Endodermal cell (in vitro differentiated cells): ENCODE measurements around the gene ZNF384. TPM values are rescaled to one million over a fixed set of nuclear protein-coding genes. Genes with fewer than 3 reads are reported as not detected.

Source experiments
- DNase-seq: peaks from one replicate; pipeline ENCODE4 v3.0.0-alpha.2; 2017
- H3K27ac ChIP-seq: 2 replicates; pipeline ENCODE4 v1.5.1; 2013; ENCODE audit warnings: mild to moderate bottlenecking, low read depth, low read length, moderate library complexity
- H3K27me3 ChIP-seq: 2 replicates; pipeline ENCODE4 v1.6.1; 2013; ENCODE audit warnings: mild to moderate bottlenecking, low read length, moderate library complexity; ENCODE audit not compliant: insufficient read depth, control insufficient read depth, poor library complexity, severe bottlenecking
- H3K36me3 ChIP-seq: 2 replicates; pipeline ENCODE4 v1.7.0; 2013; ENCODE audit warnings: mild to moderate bottlenecking, low read length, moderate library complexity; ENCODE audit not compliant: control insufficient read depth, insufficient read depth
- H3K4me1 ChIP-seq: one replicate; pipeline ENCODE4 v1.7.0; 2013; ENCODE audit warnings: low read length; ENCODE audit not compliant: control insufficient read depth, insufficient read depth
- H3K4me3 ChIP-seq: 2 replicates; pipeline ENCODE4 v1.5.1; 2013; ENCODE audit warnings: mild to moderate bottlenecking, low read length, moderate library complexity
- H3K9ac ChIP-seq: 2 replicates; pipeline ENCODE4 v1.6.1; 2013; ENCODE audit warnings: mild to moderate bottlenecking, low read length, moderate library complexity; ENCODE audit not compliant: poor library complexity, severe bottlenecking; ENCODE audit errors: extremely low read depth
- H3K9me3 ChIP-seq: 2 replicates; pipeline ENCODE4 v1.6.1; 2013; ENCODE audit warnings: mild to moderate bottlenecking, low read length, moderate library complexity; ENCODE audit not compliant: control insufficient read depth
- H3K27ac Mint-ChIP-seq: 2 replicates; pipeline ENCODE4 v1.8.0; 2020; ENCODE audit warnings: mixed read lengths
- H3K27me3 Mint-ChIP-seq: 2 replicates; pipeline ENCODE4 v1.8.0; 2021; ENCODE audit warnings: mild to moderate bottlenecking, mixed read lengths; ENCODE audit not compliant: insufficient read depth
- H3K36me3 Mint-ChIP-seq: 2 replicates; pipeline ENCODE4 v1.8.0; 2020; ENCODE audit warnings: low read depth, mixed read lengths
- H3K4me1 Mint-ChIP-seq: 2 replicates; pipeline ENCODE4 v1.8.0; 2020; ENCODE audit warnings: mixed read lengths
- H3K4me3 Mint-ChIP-seq: 2 replicates; pipeline ENCODE4 v1.8.0; 2020; ENCODE audit warnings: mild to moderate bottlenecking, moderate library complexity, mixed read lengths
- H3K9me3 Mint-ChIP-seq: 2 replicates; pipeline ENCODE4 v1.8.0; 2020; ENCODE audit warnings: mild to moderate bottlenecking, mixed read lengths
- WGBS, 2 experiments: methylation state at CpG; one replicate each; pipeline versions ENCODE4 v1.1.5 to v1.1.7; 2013; ENCODE audit warnings: missing lambda C conversion rate in 2 of 2, mixed read lengths in 1 of 2; ENCODE audit not compliant: insufficient coverage in 1 of 2, insufficient read length in 1 of 2; 5-methylcytosine and 5-hydroxymethylcytosine counted together
- total RNA-seq, 2 donors: library from RNA; stranded (reverse); fragmentation: NEBNext Ultra II Directional in 1 of 2; extraction: Animal tissue kit (Norgen Biotek cat#: 25700) in 1 of 2; gene quantifications; 2 replicates in 1 of 2; 3 replicates in 1 of 2; pipeline ENCODE4 v1.2.1, GENCODE V29; 2021
- TF ChIP-seq, protein P1 (sequence below): fragments of 200-600 bp; sonication (generic); conservative IDR thresholded peaks from 2 replicates; pipeline ENCODE4 v1.5.0; 2021; ENCODE audit warnings: antibody characterized with exemption, mild to moderate bottlenecking

The ZNF384 gene
- total RNA-seq, 2 donors from 2014 or later = 74.4 to 146 TPM

- peak overlapping the region; percentile 98 for H3K27ac Mint-ChIP-seq
- peaks cover 10% of the 10 kb centered on the region for H3K4me1 Mint-ChIP-seq
- Histone ChIP-seq H3K27me3 (no peaks in the 10 kb centered on the region), H3K36me3 (peaks cover 17% of the 10 kb centered on the region), H3K27ac (peak overlapping the region; percentile 89), H3K4me1 (peaks cover 2% of the 10 kb centered on the region), H3K9ac (peak overlapping the region; percentile 85), H3K9me3 (no peaks in the 10 kb centered on the region), H3K4me3 (peak overlapping the region; percentile 90)
- H3K9me3 Mint-ChIP-seq = no peaks in the 10 kb centered on the region
- H3K27me3 Mint-ChIP-seq = no peaks in the 10 kb centered on the region
- WGBS, 2 experiments = 0 to 2% methylated on average over 3 to 10 of the region's 10 CpGs
- no peak for DNase-seq
- H3K4me3 Mint-ChIP-seq = peak overlapping the region; percentile 83
- TF ChIP-seq, protein P1, sequence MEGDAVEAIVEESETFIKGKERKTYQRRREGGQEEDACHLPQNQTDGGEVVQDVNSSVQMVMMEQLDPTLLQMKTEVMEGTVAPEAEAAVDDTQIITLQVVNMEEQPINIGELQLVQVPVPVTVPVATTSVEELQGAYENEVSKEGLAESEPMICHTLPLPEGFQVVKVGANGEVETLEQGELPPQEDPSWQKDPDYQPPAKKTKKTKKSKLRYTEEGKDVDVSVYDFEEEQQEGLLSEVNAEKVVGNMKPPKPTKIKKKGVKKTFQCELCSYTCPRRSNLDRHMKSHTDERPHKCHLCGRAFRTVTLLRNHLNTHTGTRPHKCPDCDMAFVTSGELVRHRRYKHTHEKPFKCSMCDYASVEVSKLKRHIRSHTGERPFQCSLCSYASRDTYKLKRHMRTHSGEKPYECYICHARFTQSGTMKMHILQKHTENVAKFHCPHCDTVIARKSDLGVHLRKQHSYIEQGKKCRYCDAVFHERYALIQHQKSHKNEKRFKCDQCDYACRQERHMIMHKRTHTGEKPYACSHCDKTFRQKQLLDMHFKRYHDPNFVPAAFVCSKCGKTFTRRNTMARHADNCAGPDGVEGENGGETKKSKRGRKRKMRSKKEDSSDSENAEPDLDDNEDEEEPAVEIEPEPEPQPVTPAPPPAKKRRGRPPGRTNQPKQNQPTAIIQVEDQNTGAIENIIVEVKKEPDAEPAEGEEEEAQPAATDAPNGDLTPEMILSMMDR = no peak
- peaks cover 26% of the 10 kb centered on the region for H3K36me3 Mint-ChIP-seq
Measured at GRCh38 chr12:6662602-6662905, 26.6 kb downstream of the ZNF384 start.

DNA sequence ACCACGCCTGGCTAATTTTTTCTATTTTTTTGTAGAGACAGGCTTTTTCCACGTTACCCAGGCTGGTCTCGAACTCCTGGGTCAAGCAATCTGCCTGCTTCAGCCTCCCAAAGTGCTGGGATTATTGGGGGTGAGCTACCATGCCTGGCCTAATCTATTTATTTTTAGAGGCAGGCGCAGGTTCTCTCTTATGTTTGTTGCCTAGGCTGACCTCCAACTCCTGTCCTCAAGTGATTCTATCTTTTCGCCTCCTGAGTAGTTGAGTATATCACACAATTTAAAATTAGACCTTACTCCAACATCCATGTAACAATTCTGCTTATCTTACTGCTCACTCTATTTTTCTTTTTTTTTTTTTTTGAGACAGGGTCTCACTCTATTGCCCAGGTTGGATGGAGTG, 35.2 kb downstream of the ZNF384 start:
- Histone ChIP-seq H3K9ac (no peak overlapping the region), H3K9me3 (no peaks in the 10 kb centered on the region), H3K27ac (no peak overlapping the region), H3K36me3 (peaks cover 50% of the 10 kb centered on the region), H3K4me1 (no peaks in the 10 kb centered on the region), H3K4me3 (no peak overlapping the region), H3K27me3 (no peaks in the 10 kb centered on the region)
- no peak for DNase-seq
- Mint-ChIP-seq H3K36me3 (peaks cover 73% of the 10 kb centered on the region), H3K27ac (peak overlapping the region; percentile 2), H3K9me3 (no peaks in the 10 kb centered on the region), H3K27me3 (no peaks in the 10 kb centered on the region), H3K4me1 (no peaks in the 10 kb centered on the region), H3K4me3 (no peak overlapping the region)
- TF ChIP-seq, protein P1 = no peak
- WGBS, 2 experiments = 88 to 93% methylated on average over 4 to 5 of the region's 5 CpGs

- Histone ChIP-seq H3K27ac (no peak overlapping the region), H3K4me3 (no peak overlapping the region), H3K27me3 (no peaks in the 10 kb centered on the region), H3K36me3 (peaks cover 52% of the 10 kb centered on the region), H3K4me1 (no peaks in the 10 kb centered on the region), H3K9ac (no peak overlapping the region), H3K9me3 (no peaks in the 10 kb centered on the region)
- Mint-ChIP-seq H3K4me3 (no peak overlapping the region), H3K27me3 (no peaks in the 10 kb centered on the region), H3K4me1 (no peaks in the 10 kb centered on the region), H3K9me3 (no peaks in the 10 kb centered on the region), H3K36me3 (peaks cover 72% of the 10 kb centered on the region), H3K27ac (no peak overlapping the region)
- WGBS, 2 experiments = 85 to 95% methylated on average over 1 of the region's 1 CpG
- TF ChIP-seq, protein P1 = no peak
- no peak for DNase-seq
Measured at GRCh38 chr12:6653342-6653741, 35.8 kb downstream of the ZNF384 start.
